Ectodermal cell (in vitro differentiated cells): ENCODE data around the gene TBC1D9.
A peak's percentile ranks its signal among the peaks of the same experiment; 100 is the strongest.

Source experiments
- H3K27ac ChIP-seq: 2 replicates; pipeline ENCODE4 v1.7.0; 2013; ENCODE audit warnings: mild to moderate bottlenecking, low read depth, low read length; ENCODE audit not compliant: insufficient read depth, poor library complexity, severe bottlenecking
- H3K27me3 ChIP-seq: 2 replicates; pipeline ENCODE4 v1.7.0; 2013; ENCODE audit warnings: mild to moderate bottlenecking, low read length; ENCODE audit not compliant: insufficient read depth, control insufficient read depth, poor library complexity, severe bottlenecking
- H3K36me3 ChIP-seq: one replicate; pipeline ENCODE4 v1.7.0; 2013; ENCODE audit warnings: low read length; ENCODE audit not compliant: control insufficient read depth, insufficient read depth
- H3K4me1 ChIP-seq: one replicate; pipeline ENCODE4 v1.7.0; 2013; ENCODE audit warnings: low read length; ENCODE audit not compliant: control insufficient read depth, insufficient read depth
- H3K4me3 ChIP-seq: 2 replicates; pipeline ENCODE4 v1.7.0; 2013; ENCODE audit warnings: low read depth, low read length, control low read depth; ENCODE audit not compliant: insufficient read depth
- H3K9me3 ChIP-seq: 2 replicates; pipeline ENCODE4 v1.7.0; 2013; ENCODE audit warnings: mild to moderate bottlenecking, low read length, moderate library complexity; ENCODE audit not compliant: control insufficient read depth
- WGBS, 2 experiments: methylation state at CpG; one replicate each; pipeline ENCODE4 v1.1.7; 2013; ENCODE audit warnings: missing lambda C conversion rate in 2 of 2; 5-methylcytosine and 5-hydroxymethylcytosine counted together

The TBC1D9 gene

DNA sequence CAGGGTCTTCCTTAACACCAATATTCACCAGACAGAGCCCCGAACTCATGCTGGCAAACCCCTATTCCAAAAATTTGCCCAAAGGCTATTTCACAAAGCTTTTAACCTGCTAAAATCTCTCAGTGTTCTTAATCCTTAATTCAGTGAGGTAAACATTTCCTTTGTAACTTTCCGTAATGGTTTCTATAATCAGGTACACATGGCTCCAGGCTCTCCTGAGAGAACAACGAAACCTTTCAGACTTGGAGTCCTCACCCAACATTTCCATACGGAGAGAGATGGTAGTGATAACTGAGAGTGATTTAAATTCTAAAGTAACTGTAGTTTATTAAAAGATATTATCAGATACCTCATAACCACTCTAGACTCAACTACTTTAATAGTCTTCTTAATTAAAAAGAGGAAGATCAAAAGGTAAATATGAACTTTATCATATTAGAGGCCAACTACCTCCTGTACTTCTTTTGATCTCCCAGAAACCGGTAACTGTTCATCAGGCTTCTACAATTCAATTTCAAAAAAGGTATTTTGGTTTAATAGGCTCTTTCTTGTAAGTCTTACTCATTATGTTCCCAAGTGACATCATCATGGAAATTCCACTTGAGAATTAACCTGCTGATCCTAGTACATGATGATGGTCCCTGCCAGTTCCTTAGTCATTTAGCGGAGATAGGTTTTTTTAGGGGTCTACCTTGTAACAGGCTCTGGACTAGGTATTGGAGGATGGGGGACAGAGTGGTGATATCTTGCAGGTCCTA lies 96.1 kb downstream of the TBC1D9 start:
- Histone ChIP-seq H3K27ac (no peak overlapping the region), H3K9me3 (no peaks in the 10 kb centered on the region), H3K27me3 (no peaks in the 10 kb centered on the region), H3K4me3 (no peak overlapping the region), H3K4me1 (peaks cover 5% of the 10 kb centered on the region), H3K36me3 (no peaks in the 10 kb centered on the region)
- 94% methylated on average over 5 of the region's 6 CpGs for WGBS, 2 experiments

DNA sequence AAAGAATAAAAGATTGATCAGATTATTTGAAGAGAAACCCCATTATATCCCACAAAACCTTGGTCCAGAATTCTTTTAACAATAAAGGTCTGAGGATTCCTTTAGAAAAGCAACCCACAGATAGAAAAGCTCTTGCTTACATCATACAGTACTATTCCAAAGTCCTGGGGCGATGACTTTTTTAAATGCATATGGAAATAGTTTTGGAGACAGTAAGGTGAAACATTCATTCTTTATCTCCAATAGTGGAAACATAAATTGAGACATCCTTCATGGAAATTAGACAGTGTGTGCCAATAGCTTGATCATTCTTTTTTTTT lies 101.7 kb downstream of the TBC1D9 start:
- H3K4me3 ChIP-seq, result no peak overlapping the region
- WGBS, 2 experiments, result 71% methylated on average over 1 of the region's 1 CpG; no CpG with 5 or more reads in 1 of the 2 experiments
- peak overlapping the region; percentile 80 for H3K27ac ChIP-seq
- peaks cover 16% of the 10 kb centered on the region for H3K4me1 ChIP-seq
- H3K9me3 ChIP-seq, result no peaks in the 10 kb centered on the region
- no peaks in the 10 kb centered on the region for H3K27me3 ChIP-seq
- no peaks in the 10 kb centered on the region for H3K36me3 ChIP-seq

DNA sequence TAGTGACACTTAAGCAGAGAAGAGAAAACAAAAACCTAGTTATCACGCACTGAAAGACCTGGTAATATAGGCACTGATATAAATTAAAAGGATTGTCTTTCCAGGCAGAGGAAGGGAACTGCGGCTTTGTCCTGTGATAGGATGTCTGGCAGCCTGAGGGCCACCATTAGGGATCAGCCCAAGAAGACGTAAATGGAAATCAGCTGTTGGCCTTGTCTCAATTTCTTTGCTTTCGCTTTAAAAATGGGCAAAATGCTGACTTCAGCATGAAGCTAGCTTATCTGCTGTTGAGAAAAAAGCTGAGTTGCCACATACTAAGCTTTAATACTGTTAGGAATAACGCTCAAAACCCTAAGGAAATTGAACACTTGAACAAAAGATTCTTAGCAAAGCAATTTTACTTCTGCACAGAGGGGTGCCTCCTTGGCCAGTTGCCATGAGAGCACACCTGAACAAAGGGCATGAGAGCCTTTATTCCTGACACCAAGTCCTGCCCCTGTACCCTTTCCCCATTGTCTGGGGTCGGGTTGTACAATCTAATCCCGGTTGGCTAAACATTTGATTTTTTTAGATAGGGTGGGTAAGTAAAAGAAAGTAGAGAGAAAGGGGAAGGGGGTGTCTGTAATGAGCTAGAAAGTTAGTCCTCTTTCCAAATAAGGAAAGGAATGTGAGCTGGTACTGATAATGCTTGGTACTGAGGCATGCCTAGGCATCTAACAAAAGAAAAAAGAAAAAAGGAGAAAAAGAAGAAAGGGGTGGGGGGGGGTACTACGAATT lies 102.3 kb downstream of the TBC1D9 start:
- no peak overlapping the region for H3K4me3 ChIP-seq
- no peaks in the 10 kb centered on the region for H3K27me3 ChIP-seq
- H3K27ac ChIP-seq, result peak overlapping the region; percentile 80
- H3K4me1 ChIP-seq, result peaks cover 16% of the 10 kb centered on the region
- 58 to 59% methylated on average over 7 of the region's 8 CpGs for WGBS, 2 experiments
- no peaks in the 10 kb centered on the region for H3K9me3 ChIP-seq
- no peaks in the 10 kb centered on the region for H3K36me3 ChIP-seq

DNA sequence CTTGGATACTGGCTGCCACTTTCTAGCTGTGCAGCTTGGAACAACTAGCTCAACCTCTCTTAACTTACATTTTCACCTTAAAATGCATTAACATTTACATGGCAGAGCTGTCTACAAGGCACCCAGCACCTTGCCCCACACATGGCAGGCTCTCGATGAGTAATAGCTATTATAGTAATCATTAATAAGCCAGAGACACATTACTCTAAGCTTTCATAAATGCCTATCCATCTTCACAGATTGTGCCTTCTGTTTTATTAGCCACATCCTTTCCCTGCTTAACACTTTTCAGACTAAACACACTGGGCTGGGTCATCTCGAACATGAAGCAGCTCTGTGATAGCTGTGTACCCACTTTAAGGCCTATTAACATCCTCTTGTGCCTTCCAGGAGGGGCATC lies 103.6 kb downstream of the TBC1D9 start:
- peaks cover 16% of the 10 kb centered on the region for H3K4me1 ChIP-seq
- H3K27ac ChIP-seq, result no peak overlapping the region
- no peaks in the 10 kb centered on the region for H3K9me3 ChIP-seq
- whole genome bisulfite sequencing, 2 experiments, result 93 to 97% methylated on average over 2 of the region's 2 CpGs
- H3K4me3 ChIP-seq, result no peak overlapping the region
- H3K27me3 ChIP-seq, result no peaks in the 10 kb centered on the region
- H3K36me3 ChIP-seq, result no peaks in the 10 kb centered on the region

DNA sequence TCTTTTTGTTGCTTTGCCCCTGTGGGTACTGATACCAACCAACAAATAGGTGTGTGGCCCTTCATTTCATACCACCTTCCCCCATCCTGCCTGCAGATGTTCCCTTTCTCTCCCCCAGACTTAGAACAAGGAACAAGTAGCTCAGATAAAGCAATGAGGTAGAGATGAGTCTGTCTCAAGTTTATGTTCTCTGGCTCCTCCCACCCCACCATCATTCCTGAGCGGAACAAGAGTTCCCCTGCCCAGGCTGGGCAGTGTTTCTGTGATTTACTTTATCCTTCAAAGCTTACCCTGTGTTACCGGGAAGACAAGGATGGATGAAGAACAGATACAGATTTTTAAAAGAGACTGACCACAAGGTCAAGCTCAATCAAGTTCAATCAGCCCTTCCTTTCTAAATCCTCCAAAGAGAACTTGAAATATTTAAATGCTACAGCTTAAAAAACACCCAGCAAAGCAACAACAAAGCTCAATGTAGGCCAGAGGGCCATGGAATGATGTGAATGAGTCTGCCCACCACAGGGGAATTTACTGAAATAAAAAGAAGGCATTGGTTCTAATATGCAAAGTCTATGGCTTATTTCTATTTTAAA lies 107.4 kb downstream of the TBC1D9 start:
- Histone ChIP-seq H3K9me3 (no peaks in the 10 kb centered on the region), H3K27me3 (no peaks in the 10 kb centered on the region), H3K4me3 (no peak overlapping the region), H3K27ac (no peak overlapping the region), H3K4me1 (peaks cover 8% of the 10 kb centered on the region), H3K36me3 (no peaks in the 10 kb centered on the region)
- WGBS, 2 experiments, result 97 to 100% methylated on average over 1 to 2 of the region's 2 CpGs

DNA sequence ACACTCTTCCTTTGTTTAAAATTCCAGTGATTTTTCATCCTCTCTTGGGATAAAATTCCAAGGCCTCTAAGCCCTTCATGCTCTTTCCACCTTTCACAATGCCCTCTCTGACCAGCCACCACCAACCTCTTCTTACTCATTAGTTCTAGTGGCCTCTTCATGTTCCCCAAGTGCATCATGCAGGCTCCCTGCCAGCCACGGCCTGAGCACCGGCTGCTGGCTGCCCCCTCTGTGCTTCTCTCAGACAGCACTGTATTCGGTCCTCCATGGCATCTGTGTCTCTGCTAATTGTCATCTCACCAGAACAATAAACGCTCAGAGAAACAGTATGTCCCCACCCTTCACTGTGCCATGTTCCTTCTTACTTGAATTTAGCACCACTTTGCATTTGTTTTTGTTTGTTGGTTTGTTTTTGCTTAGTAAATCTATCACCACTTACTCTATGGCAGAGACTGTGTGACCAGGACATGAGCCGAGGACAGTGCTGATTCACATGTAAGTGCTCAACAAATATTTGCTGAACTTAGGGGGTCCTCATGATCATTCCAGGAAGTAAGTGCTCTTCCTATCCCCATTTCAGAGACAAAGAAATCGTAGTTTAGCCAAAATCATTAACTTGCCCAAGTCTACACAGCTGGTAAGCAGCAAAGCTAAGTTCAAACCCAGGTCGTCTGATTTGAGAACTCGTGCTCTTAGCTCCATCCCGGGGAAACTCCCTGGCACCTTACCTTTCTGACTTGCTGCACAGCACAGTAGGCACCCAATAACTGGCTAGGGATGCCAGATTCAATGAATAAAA lies 110.4 kb downstream of the TBC1D9 start:
- H3K4me3 ChIP-seq, result no peak overlapping the region
- WGBS, 2 experiments, result 75 to 83% methylated on average over 9 of the region's 9 CpGs
- no peak overlapping the region for H3K27ac ChIP-seq

DNA sequence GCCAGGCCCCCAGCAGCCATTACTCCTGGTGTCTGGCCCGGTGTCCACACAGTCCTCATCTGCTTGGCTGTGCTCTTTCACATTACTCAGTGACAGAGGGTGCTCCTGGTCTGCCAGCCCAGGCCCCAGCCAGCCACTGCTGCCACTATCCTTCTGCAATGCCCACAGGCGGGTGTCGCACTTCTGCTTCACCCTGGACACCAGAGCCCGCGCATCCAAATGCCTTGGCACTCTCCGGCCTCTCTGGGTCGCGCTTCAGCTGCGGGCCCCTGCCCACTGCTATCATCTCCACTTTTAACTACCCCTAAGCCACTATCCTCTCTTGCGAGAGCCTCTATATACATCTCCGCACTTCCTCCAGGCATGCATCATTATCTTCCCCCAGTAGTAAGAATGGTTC lies 111.0 kb downstream of the TBC1D9 start:
- Histone ChIP-seq H3K4me1 (no peaks in the 10 kb centered on the region), H3K27ac (no peak overlapping the region), H3K9me3 (no peaks in the 10 kb centered on the region), H3K36me3 (no peaks in the 10 kb centered on the region), H3K27me3 (no peaks in the 10 kb centered on the region), H3K4me3 (no peak overlapping the region)
- WGBS, 2 experiments, result 95 to 97% methylated on average over 11 of the region's 11 CpGs

More for the DNA sequence above, 110.4 kb downstream of the TBC1D9 start:
- Histone ChIP-seq H3K9me3 (no peaks in the 10 kb centered on the region), H3K4me1 (no peaks in the 10 kb centered on the region), H3K27me3 (no peaks in the 10 kb centered on the region), H3K36me3 (no peaks in the 10 kb centered on the region)

DNA sequence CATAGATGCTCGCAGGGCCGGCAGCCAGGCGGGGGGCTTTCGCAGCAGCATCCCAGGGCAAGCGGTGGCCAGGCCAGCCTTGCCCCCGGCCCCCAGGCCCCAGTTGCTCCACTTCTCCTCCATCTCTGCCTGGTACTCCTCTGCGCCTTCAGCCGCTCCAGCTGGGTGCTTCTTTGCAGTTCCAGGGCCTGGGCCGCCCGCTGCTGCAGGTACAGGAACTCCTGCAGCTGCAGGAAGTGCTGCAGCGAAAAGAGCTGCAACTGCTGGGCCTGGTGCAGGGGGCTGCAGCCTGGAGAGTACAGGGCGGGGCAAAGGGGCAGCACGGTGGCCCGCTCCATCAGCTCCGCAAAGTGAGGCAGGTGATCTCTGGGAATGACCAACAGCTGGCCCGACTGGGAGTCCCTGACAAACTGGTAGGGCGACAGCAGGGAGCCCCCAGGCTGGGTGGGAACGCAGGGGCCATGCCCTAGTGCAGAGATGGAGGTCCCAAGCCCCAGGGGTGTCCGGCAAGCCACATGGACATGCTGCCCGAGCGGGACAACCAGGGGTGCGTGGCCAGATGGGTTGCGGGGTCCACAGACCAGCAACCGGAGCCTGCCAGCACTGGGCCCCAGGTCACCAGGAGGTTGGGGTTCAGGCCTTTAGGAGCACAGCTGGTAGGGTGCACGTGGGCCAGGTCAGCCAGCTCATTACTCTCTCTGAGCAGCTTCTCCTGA lies 111.6 kb downstream of the TBC1D9 start:
- Histone ChIP-seq H3K9me3 (no peaks in the 10 kb centered on the region), H3K27me3 (no peaks in the 10 kb centered on the region), H3K36me3 (no peaks in the 10 kb centered on the region), H3K4me1 (no peaks in the 10 kb centered on the region), H3K4me3 (no peak overlapping the region), H3K27ac (no peak overlapping the region)
- WGBS, 2 experiments, result 95% methylated on average over 25 of the region's 25 CpGs

DNA sequence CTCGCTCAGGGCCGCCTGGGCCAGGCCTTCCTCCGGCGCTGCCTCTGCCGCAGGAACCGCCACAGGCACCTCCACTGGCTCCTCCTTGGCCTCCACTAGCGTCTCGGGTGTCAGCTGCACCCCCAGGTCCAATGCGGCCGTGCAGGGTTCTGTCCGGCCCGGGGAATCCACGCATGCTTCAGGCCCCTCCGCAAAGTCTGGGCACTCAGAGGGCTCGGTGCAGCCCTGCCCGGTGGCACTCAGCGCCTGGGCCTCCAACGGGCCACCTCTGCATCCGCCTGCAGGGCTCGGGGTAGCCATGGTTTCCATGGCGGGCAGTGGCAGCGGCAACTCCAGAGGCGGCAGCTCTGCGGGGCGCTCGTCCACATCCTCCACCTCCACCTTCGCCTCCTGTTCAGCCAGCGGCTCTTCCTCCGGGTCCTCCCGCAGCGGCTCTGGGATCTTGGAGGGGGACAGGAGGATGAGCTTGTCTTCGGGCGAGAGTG lies 112.6 kb downstream of the TBC1D9 start:
- H3K4me3 ChIP-seq, result no peak overlapping the region
- no peak overlapping the region for H3K27ac ChIP-seq
- H3K4me1 ChIP-seq, result no peaks in the 10 kb centered on the region
- no peaks in the 10 kb centered on the region for H3K36me3 ChIP-seq
- no peaks in the 10 kb centered on the region for H3K27me3 ChIP-seq
- 96 to 97% methylated on average over 33 of the region's 33 CpGs for WGBS, 2 experiments
- H3K9me3 ChIP-seq, result no peaks in the 10 kb centered on the region
